ENCODE measurements around the gene DISC1.

DNA sequence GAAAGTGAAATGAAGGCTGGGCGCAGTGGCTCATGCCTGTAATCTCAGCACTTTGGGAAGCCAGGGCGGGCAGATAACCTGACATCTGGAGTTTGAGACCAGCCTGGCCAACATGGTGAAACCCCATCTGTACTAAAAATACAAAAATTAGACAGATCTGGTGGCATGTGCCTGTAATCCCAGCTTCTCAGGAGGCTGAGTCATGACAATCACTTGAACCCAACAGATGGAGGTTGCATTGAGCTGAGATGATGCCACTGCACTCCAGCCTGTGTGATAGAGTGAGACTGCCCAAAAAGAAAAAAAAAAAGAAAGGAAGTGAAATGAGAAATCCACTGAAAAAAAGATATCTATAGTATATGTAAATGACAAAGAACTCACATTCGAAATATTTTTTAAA lies 439.9 kb downstream of the DISC1 start:
- no peak for TF ChIP-seq ZBTB7A (IDR thresholded peaks at IDR 0.05; ENCODE audit: low read depth)
- TF ChIP-seq TAF1 (IDR thresholded peaks at IDR 0.05; ENCODE audit: low read depth), result no peak
- no peak for TF ChIP-seq TEAD4 (IDR thresholded peaks at IDR 0.05)
- TF ChIP-seq YY1 (IDR thresholded peaks at IDR 0.05; ENCODE audit: low read depth), result no peak
- no peak for TF ChIP-seq NFIC (IDR thresholded peaks at IDR 0.05)
- TF ChIP-seq, protein P1, sequence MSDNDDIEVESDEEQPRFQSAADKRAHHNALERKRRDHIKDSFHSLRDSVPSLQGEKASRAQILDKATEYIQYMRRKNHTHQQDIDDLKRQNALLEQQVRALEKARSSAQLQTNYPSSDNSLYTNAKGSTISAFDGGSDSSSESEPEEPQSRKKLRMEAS (IDR thresholded peaks at IDR 0.05), result no peak

All from Ishikawa (cell line).